ENCODE measurements around the gene SPATA31C1. TPM values are rescaled to one million over a fixed set of nuclear protein-coding genes. Genes with fewer than 3 reads are reported as not detected.
"Not testable (repeated sequence)": the region's sequence is repeated elsewhere in the genome, so short reads cannot be mapped to it uniquely, and the experiment has no call there.

Gene SPATA31C1
- total RNA-seq, 2 donors from 2014 or later = not detected

GRCh38 chr9:87885484-87886189 is 32.1 kb upstream of the SPATA31C1 start:
- DNase-seq (no peak), ATAC-seq (no peak)
- intact Hi-C loops (cut with DNase I, micrococcal nuclease) = no loop called here

- intact Hi-C loops (cut with DNase I, micrococcal nuclease) = no loop called here
- DNase-seq = no peak
- no peak for ATAC-seq
These were observed 31.4 kb upstream of the SPATA31C1 start for GRCh38 chr9:87886210-87886932.

- intact Hi-C loops (cut with DNase I, micrococcal nuclease) = no loop called here
- ATAC-seq (no peak), DNase-seq (no peak)
These were observed 30.7 kb upstream of the SPATA31C1 start for GRCh38 chr9:87886933-87887505.

- DNase-seq (no peak), ATAC-seq (no peak)
- intact Hi-C loops (cut with DNase I, micrococcal nuclease) = no loop called here
These were observed 29.9 kb upstream of the SPATA31C1 start for GRCh38 chr9:87887661-87888480.

GRCh38 chr9:87888501-87888900 is 29.3 kb upstream of the SPATA31C1 start:
- intact Hi-C loops (cut with DNase I, micrococcal nuclease) = no loop called here

GRCh38 chr9:87889065-87889881 is 28.5 kb upstream of the SPATA31C1 start:
- ATAC-seq (no peak), DNase-seq (no peak)
- intact Hi-C loops (cut with DNase I, micrococcal nuclease) = no loop called here

More at GRCh38 chr9:87888501-87888900, 29.3 kb upstream of the SPATA31C1 start:
- ATAC-seq (no peak), DNase-seq (no peak)

GRCh38 chr9:87889882-87890252 is 27.9 kb upstream of the SPATA31C1 start:
- ATAC-seq (no peak), DNase-seq (no peak)
- intact Hi-C loops (cut with DNase I, micrococcal nuclease) = no loop called here

- no peak for DNase-seq
- no peak for ATAC-seq
- intact Hi-C loops (cut with DNase I, micrococcal nuclease) = no loop called here
These were observed 26.9 kb upstream of the SPATA31C1 start for GRCh38 chr9:87890837-87891236.

GRCh38 chr9:87891754-87892153 is 26.0 kb upstream of the SPATA31C1 start:
- no peak for DNase-seq
- intact Hi-C loops (cut with DNase I, micrococcal nuclease) = no loop called here
- ATAC-seq = no peak

- DNase-seq (no peak), ATAC-seq (no peak)
- intact Hi-C loops (cut with DNase I, micrococcal nuclease) = no loop called here
These were observed 24.8 kb upstream of the SPATA31C1 start for GRCh38 chr9:87892956-87893355.

GRCh38 chr9:87894998-87895625 is 22.6 kb upstream of the SPATA31C1 start:
- no peak for DNase-seq
- ATAC-seq = no peak
- intact Hi-C loops (cut with DNase I, micrococcal nuclease) = no loop called here

GRCh38 chr9:87896891-87897290 is 20.9 kb upstream of the SPATA31C1 start:
- intact Hi-C loops (cut with DNase I, micrococcal nuclease) = no loop called here
- ATAC-seq = no peak
- DNase-seq = no peak

GRCh38 chr9:87898151-87898550 is 19.6 kb upstream of the SPATA31C1 start:
- intact Hi-C loops (cut with DNase I, micrococcal nuclease) = no loop called here
- ATAC-seq (no peak), DNase-seq (no peak)

GRCh38 chr9:87902371-87902770 is 15.4 kb upstream of the SPATA31C1 start:
- ATAC-seq; intact Hi-C loops (cut with DNase I, micrococcal nuclease); DNase-seq: not testable (repeated sequence)

GRCh38 chr9:87909310-87910041 is 8.3 kb upstream of the SPATA31C1 start:
- intact Hi-C loops (cut with DNase I, micrococcal nuclease) = no loop called here
- DNase-seq (peak; percentile 92 to 94), ATAC-seq (peak; percentile 99)

GRCh38 chr9:87910821-87911220 is 6.9 kb upstream of the SPATA31C1 start:
- intact Hi-C loops (cut with DNase I, micrococcal nuclease) = no loop called here
- no peak for DNase-seq
- ATAC-seq = no peak

GRCh38 chr9:87919013-87919412 is 1.3 kb downstream of the SPATA31C1 start:
- ATAC-seq; intact Hi-C loops (cut with DNase I, micrococcal nuclease); DNase-seq: not testable (repeated sequence)

Measured in left colon (tissue), 2 donors.